H9 (cell line): ENCODE results near the gene REC114. TPM values are rescaled to one million over a fixed set of nuclear protein-coding genes. Genes with fewer than 3 reads are reported as not detected.

Experiments
- DNase-seq: peaks from one replicate; pipeline ENCODE4 v3.0.0-alpha.2; 2017
- H2AFZ ChIP-seq: one replicate; pipeline ENCODE4 v1.6.1; 2013; ENCODE audit warnings: mild to moderate bottlenecking, low read length, control low read depth, moderate library complexity
- H2AK5ac ChIP-seq: 2 replicates; pipeline ENCODE4 v1.6.1; 2013; ENCODE audit warnings: low read length, control low read depth, mixed read lengths; ENCODE audit not compliant: insufficient read length
- H2BK120ac ChIP-seq: one replicate; pipeline ENCODE4 v1.6.1; 2013; ENCODE audit warnings: low read depth, mild to moderate bottlenecking, low read length, control low read depth, inconsistent platforms; ENCODE audit not compliant: poor library complexity, severe bottlenecking
- H2BK12ac ChIP-seq: 2 replicates; pipeline ENCODE4 v1.6.1; 2013; ENCODE audit warnings: low read length, control low read depth, mixed read lengths, low read depth; ENCODE audit not compliant: insufficient read length
- H2BK15ac ChIP-seq: 2 replicates; pipeline ENCODE4 v1.6.1; 2013; ENCODE audit warnings: low read depth, low read length, control low read depth
- H2BK20ac ChIP-seq: one replicate; pipeline ENCODE4 v1.6.1; 2013; ENCODE audit warnings: low read depth, mild to moderate bottlenecking, low read length, control low read depth, inconsistent platforms; ENCODE audit not compliant: poor library complexity, severe bottlenecking
- H2BK5ac ChIP-seq: 2 replicates; pipeline ENCODE4 v1.6.1; 2013; ENCODE audit warnings: low read length, control low read depth, mixed read lengths; ENCODE audit not compliant: insufficient read length
- H3K14ac ChIP-seq: 2 replicates; pipeline ENCODE4 v1.6.1; 2013; ENCODE audit warnings: low read length, control low read depth; ENCODE audit not compliant: insufficient read depth
- H3K18ac ChIP-seq: 2 replicates; pipeline ENCODE4 v1.6.1; 2013; ENCODE audit warnings: low read depth, mild to moderate bottlenecking, mixed read lengths, low read length, control low read depth; ENCODE audit not compliant: insufficient read length
- H3K23ac ChIP-seq: 2 replicates; pipeline ENCODE4 v1.6.1; 2013; ENCODE audit warnings: low read length, control low read depth, mixed read lengths, low read depth; ENCODE audit not compliant: insufficient read length
- H3K23me2 ChIP-seq: 2 replicates; pipeline ENCODE4 v1.6.1; 2013; ENCODE audit warnings: low read depth, mild to moderate bottlenecking, mixed read lengths, low read length, control low read depth; ENCODE audit not compliant: insufficient read length, poor library complexity, severe bottlenecking
- H3K27ac ChIP-seq: 2 replicates; pipeline ENCODE4 v1.5.1; 2013; ENCODE audit warnings: low read length, control low read depth, mixed read lengths, low read depth; ENCODE audit not compliant: insufficient read length
- H3K27me3 ChIP-seq: 2 replicates; pipeline ENCODE4 v1.6.1; 2013; ENCODE audit warnings: low read length, control low read depth, inconsistent platforms; ENCODE audit not compliant: insufficient read depth
- H3K4ac ChIP-seq: 2 replicates; pipeline ENCODE4 v1.6.1; 2013; ENCODE audit warnings: low read depth, mild to moderate bottlenecking, control low read depth, inconsistent platforms, low read length, moderate library complexity
- H3K4me1 ChIP-seq: 2 replicates; pipeline ENCODE4 v1.6.1; 2013; ENCODE audit warnings: low read length, control low read depth, inconsistent platforms; ENCODE audit not compliant: insufficient read depth
- H3K4me2 ChIP-seq: 2 replicates; pipeline ENCODE4 v1.6.1; 2013; ENCODE audit warnings: low read length, control low read depth, mixed read lengths; ENCODE audit not compliant: insufficient read length, insufficient read depth
- H3K56ac ChIP-seq: 2 replicates; pipeline ENCODE4 v1.6.1; 2013; ENCODE audit warnings: low read depth, mild to moderate bottlenecking, mixed read lengths, low read length, control low read depth; ENCODE audit not compliant: insufficient read length
- H3K79me1 ChIP-seq: 2 replicates; pipeline ENCODE4 v1.6.1; 2013; ENCODE audit warnings: low read depth, mild to moderate bottlenecking, moderate library complexity, low read length, control low read depth, inconsistent platforms; ENCODE audit not compliant: insufficient read depth, poor library complexity, severe bottlenecking
- H3K79me2 ChIP-seq: 2 replicates; pipeline ENCODE4 v1.6.1; 2013; ENCODE audit warnings: low read length, control low read depth, inconsistent platforms; ENCODE audit not compliant: insufficient read depth
- H3K9ac ChIP-seq: 2 replicates; pipeline ENCODE4 v1.6.1; 2013; ENCODE audit warnings: low read length, control low read depth, mixed read lengths; ENCODE audit not compliant: insufficient read length; ENCODE audit errors: extremely low read depth
- H3K9me3 ChIP-seq: one replicate; pipeline ENCODE4 v1.6.1; 2013; ENCODE audit warnings: low read depth, low read length, inconsistent platforms; ENCODE audit not compliant: control insufficient read depth
- H3T11ph ChIP-seq: one replicate; pipeline ENCODE4 v1.6.1; 2013; ENCODE audit warnings: mild to moderate bottlenecking, low read length, control low read depth, inconsistent platforms
- H4K20me1 ChIP-seq: one replicate; pipeline ENCODE4 v1.6.1; 2013; ENCODE audit not compliant: control insufficient read depth, insufficient read length, insufficient read depth
- H4K5ac ChIP-seq: 2 replicates; pipeline ENCODE4 v1.6.1; 2013; ENCODE audit warnings: low read depth, mild to moderate bottlenecking, mixed read lengths, low read length, control low read depth; ENCODE audit not compliant: insufficient read length
- H4K8ac ChIP-seq: replicated peaks from 2 replicates; pipeline ENCODE4 v1.6.1; 2013; ENCODE audit warnings: low read length, control low read depth, mixed read lengths, low read depth; ENCODE audit not compliant: insufficient read length
- H4K91ac ChIP-seq: 2 replicates; pipeline ENCODE4 v1.6.1; 2013; ENCODE audit warnings: low read depth, mild to moderate bottlenecking, moderate library complexity, mixed read lengths, low read length, control low read depth; ENCODE audit not compliant: insufficient read length
- H3K27ac Mint-ChIP-seq, 3 experiments: 2 replicates in 2 of 3; 3 replicates in 1 of 3; pipeline ENCODE4 v1.8.0; 2020 to 2021; ENCODE audit warnings: mixed read lengths in 3 of 3, mild to moderate bottlenecking in 1 of 3, moderate library complexity in 1 of 3
- H3K27me3 Mint-ChIP-seq: 2 replicates; pipeline ENCODE4 v1.8.0; 2021; ENCODE audit warnings: low read depth, mild to moderate bottlenecking, moderate library complexity, mixed read lengths
- H3K36me3 Mint-ChIP-seq, 3 experiments: 2 replicates in 2 of 3; 3 replicates in 1 of 3; pipeline ENCODE4 v1.8.0; 2020 to 2021; ENCODE audit warnings: low read depth in 3 of 3, mixed read lengths in 3 of 3; ENCODE audit not compliant: insufficient read depth in 1 of 3
- H3K4me1 Mint-ChIP-seq, 2 experiments: 2 replicates each; pipeline ENCODE4 v1.8.0; 2020; ENCODE audit warnings: mixed read lengths in 2 of 2
- H3K4me3 Mint-ChIP-seq, 2 experiments: 2 replicates in 1 of 2; 3 replicates in 1 of 2; pipeline ENCODE4 v1.8.0; 2020 to 2021; ENCODE audit warnings: mild to moderate bottlenecking in 2 of 2, mixed read lengths in 2 of 2, moderate library complexity in 1 of 2
- H3K9me3 Mint-ChIP-seq, 2 experiments: 2 replicates in 1 of 2; 3 replicates in 1 of 2; pipeline ENCODE4 v1.8.0; 2020; ENCODE audit warnings: mild to moderate bottlenecking in 2 of 2, mixed read lengths in 2 of 2, moderate library complexity in 1 of 2
- WGBS: extraction: QIAGEN DNeasy Blood & Tissue Kit; methylation state at CpG from one replicate; pipeline ENCODE4 v1.1.7; 2013; ENCODE audit warnings: missing lambda C conversion rate, low lambda C conversion rate, mixed read lengths; ENCODE audit not compliant: insufficient read length; ENCODE audit errors: extremely low coverage; 5-methylcytosine and 5-hydroxymethylcytosine counted together
- total RNA-seq: library from RNA; stranded (reverse); gene quantifications from 2 replicates; pipeline ENCODE4 v1.2.1, GENCODE V29; 2021
- TF ChIP-seq, protein P1 (sequence below): fragments of 200-600 bp; sonication (generic); conservative IDR thresholded peaks from 3 replicates; pipeline ENCODE4 v1.8.0; 2021; ENCODE audit warnings: antibody characterized with exemption, mild to moderate bottlenecking

The REC114 gene
- total RNA-seq, 1 experiment from 2014 or later, result not detected

DNA sequence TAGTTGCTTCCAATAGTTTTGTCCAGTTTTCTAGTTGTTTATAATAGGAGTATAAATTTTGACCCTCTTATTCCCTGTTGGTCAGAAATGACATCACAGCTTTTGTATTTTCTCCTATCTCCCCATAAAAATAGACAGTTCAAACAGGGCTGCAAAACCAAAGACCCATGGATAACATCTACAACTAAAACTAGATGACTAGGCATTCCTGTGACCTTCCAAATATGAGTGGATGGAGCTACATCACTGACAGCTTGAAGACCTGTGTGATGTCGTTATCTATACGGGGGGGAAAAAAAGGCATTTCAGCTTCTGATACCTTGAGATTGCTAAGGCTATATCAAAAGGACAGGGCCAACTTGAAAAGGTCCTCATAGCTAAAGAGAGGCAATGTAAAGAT lies 84.6 kb downstream of the REC114 start:
- Mint-ChIP-seq H3K27me3 (no peaks in the 10 kb centered on the region), H3K4me3 (no peak overlapping the region), H3K9me3 (0 out of 5 replicates have a peak, but pooled peaks cover 0 to 3% of the 10 kb centered on the region in 2 experiments), H3K27ac (no peak overlapping the region), H3K36me3 (no peaks in the 10 kb centered on the region), H3K4me1 (peaks cover 7 to 8% of the 10 kb centered on the region in 2 experiments)
- DNase-seq, result no peak
- H3K56ac ChIP-seq, result no peak overlapping the region
- no peak overlapping the region for H2BK12ac ChIP-seq
- no peaks in the 10 kb centered on the region for H3K27me3 ChIP-seq
- H3K9me3 ChIP-seq, result no peaks in the 10 kb centered on the region
- H3K18ac ChIP-seq, result no peak overlapping the region
- H3K23ac ChIP-seq, result no peak overlapping the region
- H3T11ph ChIP-seq, result no peak overlapping the region
- no peak overlapping the region for H3K4ac ChIP-seq
- H4K8ac ChIP-seq, result no peak overlapping the region
- no peak overlapping the region for H2BK15ac ChIP-seq
- no peaks in the 10 kb centered on the region for H4K20me1 ChIP-seq
- H2BK5ac ChIP-seq, result no peak overlapping the region
- H2AFZ ChIP-seq, result no peak overlapping the region
- H4K5ac ChIP-seq, result no peak overlapping the region
- H3K4me2 ChIP-seq, result no peak overlapping the region
- H2BK120ac ChIP-seq, result no peak overlapping the region
- H3K27ac ChIP-seq, result no peak overlapping the region
- no peaks in the 10 kb centered on the region for H3K79me1 ChIP-seq
- no peak overlapping the region for H3K14ac ChIP-seq
- H2AK5ac ChIP-seq, result no peak overlapping the region
- H4K91ac ChIP-seq, result no peak overlapping the region
- no peaks in the 10 kb centered on the region for H3K4me1 ChIP-seq
- H3K79me2 ChIP-seq, result no peaks in the 10 kb centered on the region
- WGBS, result no CpG with 5 or more reads among the region's 2 CpGs
- TF ChIP-seq, protein P1, sequence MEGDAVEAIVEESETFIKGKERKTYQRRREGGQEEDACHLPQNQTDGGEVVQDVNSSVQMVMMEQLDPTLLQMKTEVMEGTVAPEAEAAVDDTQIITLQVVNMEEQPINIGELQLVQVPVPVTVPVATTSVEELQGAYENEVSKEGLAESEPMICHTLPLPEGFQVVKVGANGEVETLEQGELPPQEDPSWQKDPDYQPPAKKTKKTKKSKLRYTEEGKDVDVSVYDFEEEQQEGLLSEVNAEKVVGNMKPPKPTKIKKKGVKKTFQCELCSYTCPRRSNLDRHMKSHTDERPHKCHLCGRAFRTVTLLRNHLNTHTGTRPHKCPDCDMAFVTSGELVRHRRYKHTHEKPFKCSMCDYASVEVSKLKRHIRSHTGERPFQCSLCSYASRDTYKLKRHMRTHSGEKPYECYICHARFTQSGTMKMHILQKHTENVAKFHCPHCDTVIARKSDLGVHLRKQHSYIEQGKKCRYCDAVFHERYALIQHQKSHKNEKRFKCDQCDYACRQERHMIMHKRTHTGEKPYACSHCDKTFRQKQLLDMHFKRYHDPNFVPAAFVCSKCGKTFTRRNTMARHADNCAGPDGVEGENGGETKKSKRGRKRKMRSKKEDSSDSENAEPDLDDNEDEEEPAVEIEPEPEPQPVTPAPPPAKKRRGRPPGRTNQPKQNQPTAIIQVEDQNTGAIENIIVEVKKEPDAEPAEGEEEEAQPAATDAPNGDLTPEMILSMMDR, result no peak
- no peak overlapping the region for H2BK20ac ChIP-seq
- H3K23me2 ChIP-seq, result no peaks in the 10 kb centered on the region
- H3K9ac ChIP-seq, result no peak overlapping the region
